H7 (cell line): Measurements from ENCODE around the gene SLC6A9. TPM values are rescaled to one million over a fixed set of nuclear protein-coding genes. Genes with fewer than 3 reads are reported as not detected.

Experiments
- DNase-seq: peaks from one replicate; pipeline ENCODE4 v3.0.0; 2012
- H3K27me3 ChIP-seq: 2 replicates; pipeline ENCODE4 v1.6.0; 2011; ENCODE audit warnings: mild to moderate bottlenecking, low read length; ENCODE audit not compliant: control insufficient read depth, insufficient read depth
- H3K36me3 ChIP-seq: replicated peaks from 2 replicates; pipeline ENCODE4 v1.5.1; 2011; ENCODE audit warnings: low read length; ENCODE audit not compliant: control insufficient read depth, insufficient read depth
- H3K4me3 ChIP-seq: 2 replicates; pipeline ENCODE4 v1.5.1; 2011; ENCODE audit warnings: low read depth, mild to moderate bottlenecking, control low read depth, low read length, moderate library complexity; ENCODE audit not compliant: insufficient read depth
- total RNA-seq: library from RNA; depleted of rRNA; stranded (reverse); fragments of >200 nt; shearing (Covaris generic); gene quantifications from 2 replicates; pipeline ENCODE4 v1.2.3, GENCODE V29; 2014

SLC6A9 gene
- total RNA-seq, 1 experiment from 2014 or later, result 8.2 TPM

GRCh38 chr1:44060830-44061267, 29.6 kb upstream of the SLC6A9 start:
- no peak for DNase-seq
- no peaks in the 10 kb centered on the region for H3K36me3 ChIP-seq
- H3K27me3 ChIP-seq, result peaks cover 1% of the 10 kb centered on the region; the same call in 1 of the 2 replicates
- H3K4me3 ChIP-seq, result no peak overlapping the region

- H3K27me3 ChIP-seq, result peaks cover 1% of the 10 kb centered on the region; the same call in 1 of the 2 replicates
- no peak for DNase-seq
These were observed 28.5 kb upstream of the SLC6A9 start for GRCh38 chr1:44059664-44060355.

GRCh38 chr1:44059212-44059611, 27.9 kb upstream of the SLC6A9 start:
- Histone ChIP-seq H3K4me3 (no peak overlapping the region), H3K36me3 (no peaks in the 10 kb centered on the region), H3K27me3 (peaks cover 1% of the 10 kb centered on the region; the same call in 1 of the 2 replicates)
- DNase-seq, result no peak

More at GRCh38 chr1:44059664-44060355, 28.5 kb upstream of the SLC6A9 start:
- Histone ChIP-seq H3K4me3 (no peak overlapping the region), H3K36me3 (no peaks in the 10 kb centered on the region)

- Histone ChIP-seq H3K4me3 (no peak overlapping the region), H3K27me3 (peaks cover 2% of the 10 kb centered on the region; the same call in 1 of the 2 replicates), H3K36me3 (no peaks in the 10 kb centered on the region)
- no peak for DNase-seq
These were observed 26.0 kb upstream of the SLC6A9 start for GRCh38 chr1:44057293-44057692.

GRCh38 chr1:44053394-44053793, 22.1 kb upstream of the SLC6A9 start:
- Histone ChIP-seq H3K27me3 (peaks cover 2% of the 10 kb centered on the region; the same call in 1 of the 2 replicates), H3K36me3 (no peaks in the 10 kb centered on the region), H3K4me3 (no peak overlapping the region)
- DNase-seq, result no peak

GRCh38 chr1:44050261-44050660, 19.0 kb upstream of the SLC6A9 start:
- DNase-seq, result peak; percentile 28
- H3K27me3 ChIP-seq, result peaks cover 2% of the 10 kb centered on the region; the same call in 1 of the 2 replicates
- H3K36me3 ChIP-seq, result no peaks in the 10 kb centered on the region
- H3K4me3 ChIP-seq, result no peak overlapping the region

- H3K27me3 ChIP-seq, result peaks cover 2% of the 10 kb centered on the region; the same call in 1 of the 2 replicates
- DNase-seq, result no peak
- no peak overlapping the region for H3K4me3 ChIP-seq
- H3K36me3 ChIP-seq, result no peaks in the 10 kb centered on the region
These were observed 18.6 kb upstream of the SLC6A9 start for GRCh38 chr1:44049839-44050238.

GRCh38 chr1:44048532-44049215, 17.4 kb upstream of the SLC6A9 start:
- Histone ChIP-seq H3K36me3 (no peaks in the 10 kb centered on the region), H3K27me3 (peaks cover 5% of the 10 kb centered on the region; the same call in 1 of the 2 replicates), H3K4me3 (no peak overlapping the region)
- no peak for DNase-seq

- DNase-seq, result no peak
- Histone ChIP-seq H3K27me3 (peaks cover 7% of the 10 kb centered on the region; the same call in 1 of the 2 replicates), H3K4me3 (no peak overlapping the region), H3K36me3 (no peaks in the 10 kb centered on the region)
These were observed 15.9 kb upstream of the SLC6A9 start for GRCh38 chr1:44047131-44047530.

- no peak for DNase-seq
- H3K36me3 ChIP-seq, result no peaks in the 10 kb centered on the region
- H3K4me3 ChIP-seq, result no peak overlapping the region
- H3K27me3 ChIP-seq, result peaks cover 7% of the 10 kb centered on the region; the same call in 1 of the 2 replicates
These were observed 13.8 kb upstream of the SLC6A9 start for GRCh38 chr1:44045064-44045463.

GRCh38 chr1:44044071-44044801, 13.0 kb upstream of the SLC6A9 start:
- no peak overlapping the region for H3K4me3 ChIP-seq
- DNase-seq, result no peak
- H3K36me3 ChIP-seq, result no peaks in the 10 kb centered on the region
- H3K27me3 ChIP-seq, result peaks cover 7% of the 10 kb centered on the region; the same call in 1 of the 2 replicates

- peaks cover 7% of the 10 kb centered on the region; the same call in 1 of the 2 replicates for H3K27me3 ChIP-seq
- DNase-seq, result peak; percentile 13
These were observed 12.2 kb upstream of the SLC6A9 start for GRCh38 chr1:44043176-44044070.

GRCh38 chr1:44040846-44041245, 9.6 kb upstream of the SLC6A9 start:
- no peak for DNase-seq
- no peaks in the 10 kb centered on the region for H3K36me3 ChIP-seq
- no peak overlapping the region for H3K4me3 ChIP-seq
- H3K27me3 ChIP-seq, result peaks cover 7% of the 10 kb centered on the region; the same call in 1 of the 2 replicates

More at GRCh38 chr1:44043176-44044070, 12.2 kb upstream of the SLC6A9 start:
- Histone ChIP-seq H3K36me3 (no peaks in the 10 kb centered on the region), H3K4me3 (no peak overlapping the region)
